SK-N-SH (cell line): ENCODE measurements around the gene SSBP1. TPM values are rescaled to one million over a fixed set of nuclear protein-coding genes. Genes with fewer than 3 reads are reported as not detected.

Experiments
- polyA plus RNA-seq, 3 experiments: library from polyadenylated mRNA; depleted of rRNA; stranded (reverse); fragments of >200 nt; gene quantifications; 2 replicates each; pipeline ENCODE4 v1.2.3, GENCODE V29; 2012
- small RNA-seq, 7 experiments: library from RNA; depleted of rRNA; stranded (forward); fragments of <200 nt; gene quantifications; one replicate each; pipeline ENCODE3, GENCODE V24; 2012

The SSBP1 gene
- polyA plus RNA-seq, 1 of the 3 experiments (the other 2 are of a cell fraction) = 212 TPM

Small RNA genes lying within 50 kb of the gene (small RNA-seq; reads per million reads assigned to genes)
- gene RNU1-82P = 0 reads per million in 7 experiments

Other genes with a start within 250 kb of the SSBP1 start
- gene AGK, start 186.9 kb upstream of the SSBP1 start, polyA plus RNA-seq (2012; rRNA removed) = 45.7 and 67.0 TPM in 2 replicates
- 5.5 and 8.0 TPM in 2 replicates for gene DENND11, start 36.2 kb upstream of the SSBP1 start, polyA plus RNA-seq (2012; rRNA removed)
- not detected in 2 replicates for gene WEE2, start 30.0 kb upstream of the SSBP1 start, polyA plus RNA-seq (2012; rRNA removed)
- not detected in 2 replicates for gene TAS2R3, start 25.7 kb downstream of the SSBP1 start, polyA plus RNA-seq (2012; rRNA removed)
- 0.18 and 0.19 TPM in 2 replicates for gene TAS2R4, start 38.3 kb downstream of the SSBP1 start, polyA plus RNA-seq (2012; rRNA removed)
- 0.43 and 0.75 TPM in 2 replicates for gene TAS2R5, start 51.9 kb downstream of the SSBP1 start, polyA plus RNA-seq (2012; rRNA removed)
- gene PRSS37, start 103.1 kb downstream of the SSBP1 start, polyA plus RNA-seq (2012; rRNA removed) = not detected in 2 replicates
- not detected in 2 replicates for gene OR9A4, start 178.0 kb downstream of the SSBP1 start, polyA plus RNA-seq (2012; rRNA removed)
- gene CLEC5A, start 208.6 kb downstream of the SSBP1 start, polyA plus RNA-seq (2012; rRNA removed) = not detected in 2 replicates
- 0.23 and 0.42 TPM in 2 replicates for gene TAS2R38, start 235.4 kb downstream of the SSBP1 start, polyA plus RNA-seq (2012; rRNA removed)